SH-SY5Y (cell line): Measurements from ENCODE around the gene CDH4.

Source experiments
- GATA2 ChIP-seq: IDR thresholded peaks from 2 replicates; pipeline ENCODE4 v1.6.1; 2011; ENCODE audit warnings: mild to moderate bottlenecking, low read depth, low read length
- GATA3 ChIP-seq: IDR thresholded peaks from 2 replicates; pipeline ENCODE4 v1.6.1; 2011; ENCODE audit warnings: low read depth, mild to moderate bottlenecking, low read length, moderate library complexity

Gene CDH4

GRCh38 chr20:61664556-61665320, 412.7 kb downstream of the CDH4 start:
- no peak for TF ChIP-seq GATA3
- no peak for TF ChIP-seq GATA2

GRCh38 chr20:61665528-61666470, 413.7 kb downstream of the CDH4 start:
- TF ChIP-seq GATA3 (no peak), GATA2 (no peak)

GRCh38 chr20:61666471-61666832, 414.4 kb downstream of the CDH4 start:
- no peak for TF ChIP-seq GATA2
- no peak for TF ChIP-seq GATA3

- TF ChIP-seq GATA2 (no peak), GATA3 (no peak)
These were observed 415.2 kb downstream of the CDH4 start for GRCh38 chr20:61667056-61667792.

GRCh38 chr20:61668065-61668650, 416.1 kb downstream of the CDH4 start:
- TF ChIP-seq GATA3 (no peak), GATA2 (no peak)

- TF ChIP-seq GATA2 (no peak), GATA3 (no peak)
These were observed 416.9 kb downstream of the CDH4 start for GRCh38 chr20:61668771-61669503.

- TF ChIP-seq GATA3 (no peak), GATA2 (no peak)
These were observed 418.2 kb downstream of the CDH4 start for GRCh38 chr20:61670274-61670673.

- TF ChIP-seq GATA3 (no peak), GATA2 (no peak)
These were observed 419.5 kb downstream of the CDH4 start for GRCh38 chr20:61671559-61671958.

- TF ChIP-seq GATA2 (no peak), GATA3 (no peak)
These were observed 421.2 kb downstream of the CDH4 start for GRCh38 chr20:61673152-61673847.

- TF ChIP-seq GATA3: no peak
- no peak for TF ChIP-seq GATA2
These were observed 422.1 kb downstream of the CDH4 start for GRCh38 chr20:61674121-61674520.

- TF ChIP-seq GATA3: no peak
- no peak for TF ChIP-seq GATA2
These were observed 422.6 kb downstream of the CDH4 start for GRCh38 chr20:61674688-61675087.

GRCh38 chr20:61677928-61678327, 425.9 kb downstream of the CDH4 start:
- TF ChIP-seq GATA2: no peak
- TF ChIP-seq GATA3: no peak

- no peak for TF ChIP-seq GATA2
- TF ChIP-seq GATA3: no peak
These were observed 426.4 kb downstream of the CDH4 start for GRCh38 chr20:61678437-61678836.

GRCh38 chr20:61679473-61679872, 427.4 kb downstream of the CDH4 start:
- no peak for TF ChIP-seq GATA3
